Measurements from ENCODE around the gene SNUPN. TPM values are rescaled to one million over a fixed set of nuclear protein-coding genes. Genes with fewer than 3 reads are reported as not detected.
"Not testable (repeated sequence)": the region's sequence is repeated elsewhere in the genome, so short reads cannot be mapped to it uniquely, and the experiment has no call there.

SNUPN gene
- total and polyA plus RNA-seq, 9 donors, result 20.4 to 35.3 (median 29.2) TPM

GRCh38 chr15:75565062-75565970, 60.2 kb downstream of the SNUPN start:
- TF ChIP-seq POLR2A (IDR thresholded peaks at IDR 0.05) (no peak), EP300 (IDR thresholded peaks at IDR 0.05) (no peak)
- TF ChIP-seq, protein P1, sequence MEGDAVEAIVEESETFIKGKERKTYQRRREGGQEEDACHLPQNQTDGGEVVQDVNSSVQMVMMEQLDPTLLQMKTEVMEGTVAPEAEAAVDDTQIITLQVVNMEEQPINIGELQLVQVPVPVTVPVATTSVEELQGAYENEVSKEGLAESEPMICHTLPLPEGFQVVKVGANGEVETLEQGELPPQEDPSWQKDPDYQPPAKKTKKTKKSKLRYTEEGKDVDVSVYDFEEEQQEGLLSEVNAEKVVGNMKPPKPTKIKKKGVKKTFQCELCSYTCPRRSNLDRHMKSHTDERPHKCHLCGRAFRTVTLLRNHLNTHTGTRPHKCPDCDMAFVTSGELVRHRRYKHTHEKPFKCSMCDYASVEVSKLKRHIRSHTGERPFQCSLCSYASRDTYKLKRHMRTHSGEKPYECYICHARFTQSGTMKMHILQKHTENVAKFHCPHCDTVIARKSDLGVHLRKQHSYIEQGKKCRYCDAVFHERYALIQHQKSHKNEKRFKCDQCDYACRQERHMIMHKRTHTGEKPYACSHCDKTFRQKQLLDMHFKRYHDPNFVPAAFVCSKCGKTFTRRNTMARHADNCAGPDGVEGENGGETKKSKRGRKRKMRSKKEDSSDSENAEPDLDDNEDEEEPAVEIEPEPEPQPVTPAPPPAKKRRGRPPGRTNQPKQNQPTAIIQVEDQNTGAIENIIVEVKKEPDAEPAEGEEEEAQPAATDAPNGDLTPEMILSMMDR (IDR thresholded peaks at IDR 0.05), result no peak
- Histone ChIP-seq H3K27me3 (no peaks in the 10 kb centered on the region), H3K9me3 (no peaks in the 10 kb centered on the region), H3K4me1 (ENCODE audit: insufficient read depth) (no peaks in the 10 kb centered on the region), H3K27ac (no peak overlapping the region), H3K4me3 (no peak overlapping the region), H3K36me3 (no peaks in the 10 kb centered on the region)
- no peak for DNase-seq
- WGBS, 3 donors, result 84 to 92% (median 92%) methylated on average over 3 of the region's 3 CpGs
- intact Hi-C loops (cut with DNase I), result no loop called here

GRCh38 chr15:75561888-75562287, 63.6 kb downstream of the SNUPN start:
- no peak overlapping the region for H3K4me3 ChIP-seq
- no peak overlapping the region for H3K27ac ChIP-seq
- H3K27me3 ChIP-seq, result no peaks in the 10 kb centered on the region
- no peaks in the 10 kb centered on the region for H3K4me1 ChIP-seq (ENCODE audit: insufficient read depth)
- intact Hi-C loops (cut with DNase I), result no loop called here
- 96 to 97% (median 97%) methylated on average over 5 of the region's 5 CpGs for WGBS, 3 donors
- TF ChIP-seq POLR2A (IDR thresholded peaks at IDR 0.05), result no peak
- TF ChIP-seq, protein P1 (IDR thresholded peaks at IDR 0.05), result no peak
- no peak for TF ChIP-seq EP300 (IDR thresholded peaks at IDR 0.05)
- DNase-seq, result no peak
- no peaks in the 10 kb centered on the region for H3K36me3 ChIP-seq
- H3K9me3 ChIP-seq, result no peaks in the 10 kb centered on the region

DNA sequence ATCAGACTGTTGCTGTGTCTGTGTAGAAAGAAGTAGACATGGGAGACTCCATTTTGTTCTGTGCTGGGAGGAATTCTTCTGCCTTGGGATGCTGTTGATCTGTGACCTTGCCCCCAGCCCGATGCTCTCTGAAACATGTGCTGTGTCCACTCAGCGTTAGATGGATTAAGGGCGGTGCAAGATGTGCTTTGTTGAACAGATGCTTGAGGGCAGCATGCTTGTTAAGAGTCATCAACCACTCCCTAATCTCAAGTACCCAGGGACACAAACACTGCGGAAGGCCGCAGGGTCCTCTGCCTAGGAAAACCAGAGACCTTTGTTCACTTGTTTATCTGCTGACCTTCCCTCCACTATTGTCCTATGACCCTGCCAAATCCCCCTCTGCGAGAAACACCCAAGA, 66.2 kb downstream of the SNUPN start:
- H3K27me3 ChIP-seq; H3K4me1 ChIP-seq (ENCODE audit: insufficient read depth); H3K27ac ChIP-seq; H3K4me3 ChIP-seq; intact Hi-C loops (cut with DNase I); H3K9me3 ChIP-seq; DNase-seq; H3K36me3 ChIP-seq: not testable (repeated sequence)
- WGBS, 3 donors, result 55 to 74% (median 69%) methylated on average over 6 of the region's 6 CpGs

GRCh38 chr15:75558955-75559354, 66.6 kb downstream of the SNUPN start:
- H3K9me3 ChIP-seq; H3K4me3 ChIP-seq; H3K36me3 ChIP-seq; H3K27me3 ChIP-seq; H3K4me1 ChIP-seq (ENCODE audit: insufficient read depth); DNase-seq; intact Hi-C loops (cut with DNase I); H3K27ac ChIP-seq: not testable (repeated sequence)
- WGBS, 3 donors, result 91 to 99% (median 93%) methylated on average over 19 to 26 of the region's 28 CpGs

DNA sequence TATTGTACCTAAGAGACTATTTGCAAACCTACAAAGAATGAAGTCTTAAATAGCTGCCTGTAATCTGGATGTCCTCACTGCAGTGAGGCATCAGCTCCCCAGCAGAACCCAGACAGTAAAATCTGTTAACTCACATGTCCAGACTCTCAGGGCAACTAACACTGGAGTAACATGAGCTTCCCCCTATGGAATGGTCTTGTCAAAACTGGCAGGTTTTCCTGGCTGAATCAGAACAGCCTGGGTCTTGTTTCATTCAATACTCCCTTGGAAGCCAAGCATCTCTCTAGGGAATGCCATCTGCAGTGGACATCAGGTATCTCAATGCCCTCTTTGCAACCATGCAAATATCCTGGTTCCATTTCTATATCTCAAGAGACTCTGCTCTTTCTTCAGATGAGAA, 70.8 kb downstream of the SNUPN start:
- intact Hi-C loops (cut with DNase I), result no loop called here
- TF ChIP-seq EP300 (IDR thresholded peaks at IDR 0.05), result no peak
- TF ChIP-seq POLR2A (IDR thresholded peaks at IDR 0.05), result no peak
- TF ChIP-seq, protein P1 (IDR thresholded peaks at IDR 0.05), result no peak
- Histone ChIP-seq H3K9me3 (no peaks in the 10 kb centered on the region), H3K36me3 (no peaks in the 10 kb centered on the region), H3K27me3 (no peaks in the 10 kb centered on the region), H3K4me1 (ENCODE audit: insufficient read depth) (peaks cover 1% of the 10 kb centered on the region), H3K27ac (no peak overlapping the region), H3K4me3 (no peak overlapping the region)
- DNase-seq, result no peak
